SK-N-SH (cell line): Measurements from ENCODE around the gene UBE3C.

Experiments used
- CHD2 ChIP-seq: fragments of 150-350 bp; IDR thresholded peaks from 2 replicates; pipeline ENCODE4 v1.6.1; 2018; ENCODE audit warnings: low read length; ENCODE audit not compliant: partially characterized antibody
- CTCF ChIP-seq: fragments of 200-600 bp; sonication (generic); IDR thresholded peaks from 2 replicates; pipeline ENCODE4 v1.6.1; 2017; ENCODE audit warnings: antibody characterized with exemption, mild to moderate bottlenecking, moderate library complexity
- ELF1 ChIP-seq: IDR thresholded peaks from 2 replicates; pipeline ENCODE4 v1.4.0; 2012
- FOSL2 ChIP-seq: IDR thresholded peaks from 2 replicates; pipeline ENCODE4 v1.4.0; 2012; ENCODE audit warnings: low read depth, mild to moderate bottlenecking, moderate library complexity, borderline replicate concordance
- FOXM1 ChIP-seq: IDR thresholded peaks from 2 replicates; pipeline ENCODE4 v1.4.0; 2012; ENCODE audit warnings: low read depth, mild to moderate bottlenecking
- GATA2 ChIP-seq: sonication (generic); formaldehyde crosslinking; IDR thresholded peaks from 2 replicates; pipeline ENCODE4 v1.5.0; 2020; ENCODE audit warnings: mild to moderate bottlenecking, missing genetic modification reagents
- JUND ChIP-seq: IDR thresholded peaks from 2 replicates; pipeline ENCODE4 v1.4.0; 2012
- MXI1 ChIP-seq: IDR thresholded peaks from 2 replicates; pipeline ENCODE4 v1.6.1; 2012; ENCODE audit warnings: mild to moderate bottlenecking, low read depth, low read length, improper control_type of control experiment
- PBX3 ChIP-seq: IDR thresholded peaks from 2 replicates; pipeline ENCODE4; 2012
- POLR2AphosphoS5 ChIP-seq: IDR thresholded peaks from 2 replicates; pipeline ENCODE4 v1.6.1; 2012; ENCODE audit warnings: low read depth, low read length
- RAD21 ChIP-seq: IDR thresholded peaks from 2 replicates; pipeline ENCODE4 v1.6.1; 2012; ENCODE audit warnings: mild to moderate bottlenecking, low read length
- RCOR1 ChIP-seq: fragments of 150-350 bp; IDR thresholded peaks from 2 replicates; pipeline ENCODE4 v1.6.1; 2017; ENCODE audit warnings: antibody characterized with exemption, low read length
- REST ChIP-seq: IDR thresholded peaks from 2 replicates; pipeline ENCODE4 v1.6.1; 2012; ENCODE audit warnings: mild to moderate bottlenecking, low read depth, low read length, moderate library complexity
- SIN3A ChIP-seq: IDR thresholded peaks from 2 replicates; pipeline ENCODE4 v1.6.1; 2012; ENCODE audit warnings: low read depth, mild to moderate bottlenecking, low read length, moderate library complexity, borderline replicate concordance

- TF ChIP-seq CTCF (no peak), RAD21 (no peak), ELF1 (no peak), SIN3A (no peak), JUND (no peak), FOXM1 (no peak), CHD2 (no peak), POLR2AphosphoS5 (no peak), REST (no peak), RCOR1 (no peak), PBX3 (no peak), GATA2 (CRISPR knock-in tag) (no peak), FOSL2 (no peak), MXI1 (no peak)
Observed at GRCh38 chr7:157211690-157212089, 73.0 kb downstream of the UBE3C start.
